Measurements from ENCODE around the gene UBE2J2.

The UBE2J2 gene

DNA sequence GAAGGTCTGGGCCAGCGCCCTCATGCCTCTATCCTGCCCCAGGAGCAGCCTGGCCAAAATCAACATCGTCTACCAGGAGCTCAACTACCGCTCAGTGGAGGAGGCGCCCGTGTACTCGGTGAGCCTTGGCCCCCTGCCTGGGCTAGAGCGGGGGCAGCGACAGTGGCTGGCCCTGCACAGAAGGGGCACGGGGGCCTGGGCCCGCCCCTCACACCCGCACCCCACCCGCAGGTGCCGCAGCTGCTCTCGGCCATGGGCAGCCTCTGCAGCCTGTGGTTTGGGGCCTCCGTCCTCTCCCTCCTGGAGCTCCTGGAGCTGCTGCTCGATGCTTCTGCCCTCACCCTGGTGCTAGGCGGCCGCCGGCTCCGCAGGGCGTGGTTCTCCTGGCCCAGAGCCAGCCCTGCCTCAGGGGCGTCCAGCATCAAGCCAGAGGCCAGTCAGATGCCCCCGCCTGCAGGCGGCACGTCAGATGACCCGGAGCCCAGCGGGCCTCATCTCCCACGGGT is 17.4 kb upstream of the UBE2J2 start:
- TF ChIP-seq, protein P1, sequence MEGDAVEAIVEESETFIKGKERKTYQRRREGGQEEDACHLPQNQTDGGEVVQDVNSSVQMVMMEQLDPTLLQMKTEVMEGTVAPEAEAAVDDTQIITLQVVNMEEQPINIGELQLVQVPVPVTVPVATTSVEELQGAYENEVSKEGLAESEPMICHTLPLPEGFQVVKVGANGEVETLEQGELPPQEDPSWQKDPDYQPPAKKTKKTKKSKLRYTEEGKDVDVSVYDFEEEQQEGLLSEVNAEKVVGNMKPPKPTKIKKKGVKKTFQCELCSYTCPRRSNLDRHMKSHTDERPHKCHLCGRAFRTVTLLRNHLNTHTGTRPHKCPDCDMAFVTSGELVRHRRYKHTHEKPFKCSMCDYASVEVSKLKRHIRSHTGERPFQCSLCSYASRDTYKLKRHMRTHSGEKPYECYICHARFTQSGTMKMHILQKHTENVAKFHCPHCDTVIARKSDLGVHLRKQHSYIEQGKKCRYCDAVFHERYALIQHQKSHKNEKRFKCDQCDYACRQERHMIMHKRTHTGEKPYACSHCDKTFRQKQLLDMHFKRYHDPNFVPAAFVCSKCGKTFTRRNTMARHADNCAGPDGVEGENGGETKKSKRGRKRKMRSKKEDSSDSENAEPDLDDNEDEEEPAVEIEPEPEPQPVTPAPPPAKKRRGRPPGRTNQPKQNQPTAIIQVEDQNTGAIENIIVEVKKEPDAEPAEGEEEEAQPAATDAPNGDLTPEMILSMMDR (IDR thresholded peaks at IDR 0.05; ENCODE audit: low read depth, low read length, missing control alignments), result no peak
- no peak for DNase-seq (ENCODE audit: extremely low read depth, low read depth)
- no peak overlapping the region for H3K4me3 ChIP-seq (replicated peaks; ENCODE audit: low read depth, low read length)

DNA sequence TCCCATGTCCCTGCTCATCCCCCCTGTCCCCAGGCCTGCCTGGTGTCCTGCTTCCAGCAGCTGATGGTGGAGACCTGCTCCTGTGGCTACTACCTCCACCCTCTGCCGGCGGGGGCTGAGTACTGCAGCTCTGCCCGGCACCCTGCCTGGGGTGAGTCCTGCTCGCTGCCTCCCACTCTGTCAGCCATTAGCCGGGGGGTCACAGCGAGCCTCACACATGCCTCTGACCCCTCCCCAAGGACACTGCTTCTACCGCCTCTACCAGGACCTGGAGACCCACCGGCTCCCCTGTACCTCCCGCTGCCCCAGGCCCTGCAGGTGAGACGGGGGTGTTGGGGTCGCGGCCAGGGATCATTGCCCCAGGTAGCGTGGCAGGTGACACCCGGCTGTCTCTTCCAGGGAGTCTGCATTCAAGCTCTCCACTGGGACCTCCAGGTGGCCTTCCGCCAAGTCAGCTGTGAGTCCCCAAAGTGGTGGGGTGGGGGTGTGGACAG is 16.6 kb upstream of the UBE2J2 start:
- no peak overlapping the region for H3K4me3 ChIP-seq (replicated peaks; ENCODE audit: low read depth, low read length)
- TF ChIP-seq, protein P1 (IDR thresholded peaks at IDR 0.05; ENCODE audit: low read depth, low read length, missing control alignments), result peak; percentile 40
- DNase-seq (ENCODE audit: extremely low read depth, low read depth), result no peak

DNA sequence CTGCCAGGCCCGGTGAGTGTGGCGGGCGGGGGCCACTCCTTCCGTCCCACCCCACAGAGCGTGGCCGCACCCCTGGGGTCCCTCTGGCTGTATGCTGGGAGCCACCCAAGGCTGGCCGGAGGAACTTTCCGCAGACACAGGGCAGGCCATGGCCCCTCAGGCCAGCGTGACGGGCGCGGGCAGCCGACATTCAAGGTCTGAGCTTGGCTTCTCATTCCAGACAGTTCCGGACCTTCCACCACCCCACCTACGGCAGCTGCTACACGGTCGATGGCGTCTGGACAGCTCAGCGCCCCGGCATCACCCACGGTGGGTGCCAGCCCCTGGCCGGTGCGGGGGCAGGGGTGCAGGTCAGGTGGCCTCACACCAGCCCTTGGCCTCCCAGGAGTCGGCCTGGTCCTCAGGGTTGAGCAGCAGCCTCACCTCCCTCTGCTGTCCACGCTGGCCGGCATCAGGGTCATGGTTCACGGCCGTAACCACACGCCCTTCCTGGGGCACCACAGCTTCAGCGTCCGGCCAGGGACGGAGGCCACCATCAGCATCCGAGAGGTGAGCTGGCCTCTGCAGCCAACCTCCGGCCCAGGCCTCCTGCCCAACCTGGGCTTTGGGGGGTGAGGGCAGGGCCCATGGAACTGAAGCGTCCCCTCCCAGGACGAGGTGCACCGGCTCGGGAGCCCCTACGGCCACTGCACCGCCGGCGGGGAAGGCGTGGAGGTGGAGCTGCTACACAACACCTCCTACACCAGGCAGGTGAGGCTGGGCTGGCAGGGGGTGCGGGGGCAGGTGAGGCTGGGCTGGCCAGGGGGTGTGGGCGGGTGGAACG is 13.8 kb upstream of the UBE2J2 start:
- DNase-seq (ENCODE audit: extremely low read depth, low read depth), result no peak
- no peak overlapping the region for H3K4me3 ChIP-seq (replicated peaks; ENCODE audit: low read depth, low read length)
- TF ChIP-seq, protein P1 (IDR thresholded peaks at IDR 0.05; ENCODE audit: low read depth, low read length, missing control alignments), result no peak

- no peak for DNase-seq (ENCODE audit: extremely low read depth, low read depth)
- H3K4me3 ChIP-seq (replicated peaks; ENCODE audit: low read depth, low read length), result no peak overlapping the region
- TF ChIP-seq, protein P1 (IDR thresholded peaks at IDR 0.05; ENCODE audit: low read depth, low read length, missing control alignments), result no peak
Measured at GRCh38 chr1:1286313-1287261, 12.9 kb upstream of the UBE2J2 start.

- no peak for DNase-seq (ENCODE audit: extremely low read depth, low read depth)
- TF ChIP-seq, protein P1 (IDR thresholded peaks at IDR 0.05; ENCODE audit: low read depth, low read length, missing control alignments), result no peak
- no peak overlapping the region for H3K4me3 ChIP-seq (replicated peaks; ENCODE audit: low read depth, low read length)
Measured at GRCh38 chr1:1285611-1286311, 12.1 kb upstream of the UBE2J2 start.

- no peak for DNase-seq (ENCODE audit: extremely low read depth, low read depth)
- TF ChIP-seq, protein P1 (IDR thresholded peaks at IDR 0.05; ENCODE audit: low read depth, low read length, missing control alignments), result no peak
- no peak overlapping the region for H3K4me3 ChIP-seq (replicated peaks; ENCODE audit: low read depth, low read length)
Measured at GRCh38 chr1:1285102-1285571, 11.5 kb upstream of the UBE2J2 start.
